Liver (tissue), 9 donors: ENCODE results near the gene TMEM87B. TPM values are rescaled to one million over a fixed set of nuclear protein-coding genes. Genes with fewer than 3 reads are reported as not detected.

ENCODE experiments used
- DNase-seq: peaks from one replicate; pipeline ENCODE4 v3.0.0-alpha.2; 2017; ENCODE audit warnings: low spot score
- H3K27ac ChIP-seq, 2 donors: one replicate each; pipeline ENCODE4 v1.7.0; 2013; ENCODE audit warnings: inconsistent platforms in 2 of 2, low read length in 2 of 2, control low read depth in 1 of 2, low read depth in 1 of 2, mild to moderate bottlenecking in 1 of 2
- H3K27me3 ChIP-seq, 4 donors: one replicate each; pipeline versions ENCODE4 v1.6.1 to v1.7.0; 2013; ENCODE audit warnings: low read length in 3 of 4, inconsistent platforms in 1 of 4, mild to moderate bottlenecking in 1 of 4, moderate library complexity in 1 of 4; ENCODE audit not compliant: control insufficient read depth in 4 of 4, insufficient read depth in 4 of 4
- H3K36me3 ChIP-seq, 4 donors: one replicate each; pipeline versions ENCODE4 v1.6.1 to v1.7.0; 2013; ENCODE audit warnings: low read length in 3 of 4, mild to moderate bottlenecking in 3 of 4, low read depth in 1 of 4, moderate library complexity in 1 of 4; ENCODE audit not compliant: control insufficient read depth in 4 of 4, insufficient read depth in 3 of 4
- H3K4me1 ChIP-seq, 4 donors: one replicate each; pipeline versions ENCODE4 v1.6.1 to v1.7.0; 2013; ENCODE audit warnings: low read length in 3 of 4, mild to moderate bottlenecking in 3 of 4, moderate library complexity in 1 of 4; ENCODE audit not compliant: control insufficient read depth in 4 of 4, insufficient read depth in 4 of 4
- H3K4me3 ChIP-seq, 3 donors: one replicate each; pipeline versions ENCODE4 v1.6.1 to v1.7.0; 2013; ENCODE audit warnings: low read length in 3 of 3, control low read depth in 1 of 3, low read depth in 1 of 3, mild to moderate bottlenecking in 1 of 3
- H3K9ac ChIP-seq, 2 donors: one replicate each; pipeline ENCODE4 v1.7.0; 2013; ENCODE audit warnings: low read length in 2 of 2, mild to moderate bottlenecking in 2 of 2, moderate library complexity in 2 of 2, control low read depth in 1 of 2, low read depth in 1 of 2
- H3K9me3 ChIP-seq, 4 donors: one replicate each; pipeline versions ENCODE4 v1.6.1 to v1.7.0; 2013; ENCODE audit warnings: low read length in 3 of 4; ENCODE audit not compliant: control insufficient read depth in 4 of 4
- ATF3 ChIP-seq: IDR thresholded peaks from 2 replicates; pipeline ENCODE4 v1.6.1; 2016; ENCODE audit warnings: antibody characterized with exemption
- CTCF ChIP-seq: fragments of 150-350 bp; IDR thresholded peaks from 2 replicates; pipeline ENCODE4 v1.5.1; 2017; ENCODE audit warnings: improper control_type of control experiment, low read depth, low read length; ENCODE audit not compliant: missing input control
- EGR1 ChIP-seq, 2 donors: IDR thresholded peaks; 2 replicates each; pipeline ENCODE4 v1.6.1; 2016 to 2018; ENCODE audit warnings: antibody characterized with exemption in 2 of 2, low read depth in 2 of 2
- FOXA1 ChIP-seq: IDR thresholded peaks from 2 replicates; pipeline ENCODE4 v1.6.1; 2016; ENCODE audit warnings: antibody characterized with exemption
- FOXA2 ChIP-seq: IDR thresholded peaks from 2 replicates; pipeline ENCODE4 v1.6.1; 2016; ENCODE audit warnings: antibody characterized with exemption
- GABPA ChIP-seq, 2 donors: IDR thresholded peaks in 1 of 2; conservative IDR thresholded peaks in 1 of 2; 2 replicates each; pipeline ENCODE4 v1.6.1; 2016; ENCODE audit warnings: antibody characterized with exemption in 2 of 2, mild to moderate bottlenecking in 1 of 2, moderate library complexity in 1 of 2
- HNF4A ChIP-seq, 2 donors: conservative IDR thresholded peaks; 2 replicates each; pipeline ENCODE4 v1.6.1; 2016; ENCODE audit warnings: antibody characterized with exemption in 2 of 2, mild to moderate bottlenecking in 2 of 2
- HNF4G ChIP-seq: IDR thresholded peaks from 2 replicates; pipeline ENCODE4 v1.6.1; 2016; ENCODE audit warnings: antibody characterized with exemption
- JUND ChIP-seq, 2 donors: IDR thresholded peaks; 2 replicates each; pipeline ENCODE4 v1.6.1; 2016; ENCODE audit warnings: antibody characterized with exemption in 2 of 2
- MAX ChIP-seq: IDR thresholded peaks from 2 replicates; pipeline ENCODE4 v1.6.1; 2016; ENCODE audit warnings: antibody characterized with exemption
- NR2F2 ChIP-seq: IDR thresholded peaks from 2 replicates; pipeline ENCODE4 v1.6.1; 2016; ENCODE audit warnings: antibody characterized with exemption
- RAD21 ChIP-seq, 2 donors: IDR thresholded peaks; 2 replicates each; pipeline ENCODE4 v1.6.1; 2016; ENCODE audit warnings: antibody characterized with exemption in 2 of 2, mild to moderate bottlenecking in 2 of 2
- RXRA ChIP-seq, 2 donors: IDR thresholded peaks; 2 replicates each; pipeline ENCODE4 v1.6.1; 2017 to 2018; ENCODE audit warnings: antibody characterized with exemption in 2 of 2, mild to moderate bottlenecking in 1 of 2
- SP1 ChIP-seq: IDR thresholded peaks from 2 replicates; pipeline ENCODE4 v1.6.1; 2018; ENCODE audit warnings: antibody characterized with exemption, mild to moderate bottlenecking
- TAF1 ChIP-seq: conservative IDR thresholded peaks from 2 replicates; pipeline ENCODE4 v1.6.1; 2016; ENCODE audit warnings: antibody characterized with exemption, mild to moderate bottlenecking
- YY1 ChIP-seq: IDR thresholded peaks from 2 replicates; pipeline ENCODE4 v1.6.1; 2016; ENCODE audit warnings: antibody characterized with exemption, mild to moderate bottlenecking
- ZBTB33 ChIP-seq: IDR thresholded peaks from 2 replicates; pipeline ENCODE4 v1.6.1; 2016; ENCODE audit warnings: antibody characterized with exemption
- WGBS: extraction: QIAGEN DNeasy Blood & Tissue Kit; methylation state at CpG from one replicate; pipeline ENCODE4 v1.1.7; 2013; 5-methylcytosine and 5-hydroxymethylcytosine counted together
- polyA plus RNA-seq, 2 donors: library from polyadenylated mRNA; stranded (reverse) in 1 of 2; unstranded in 1 of 2; fragments of 200-250 nt in 1 of 2; fragments of >200 nt in 1 of 2; fragmentation: Nextera tagmentation in 1 of 2; extraction: Ambion mirVana in 1 of 2; gene quantifications; one replicate each; pipeline versions ENCODE4 v1.2.1 to v1.2.3, GENCODE V29; 2013 to 2015
- total RNA-seq, 2 donors: library from RNA; depleted of rRNA; stranded (reverse); fragments of >200 nt; gene quantifications; one replicate each; pipeline ENCODE4 v1.2.3, GENCODE V29; 2014
- donor health status: healthy.
- donor health status: healthy.
- donor health status: healthy.
- donor health status: healthy.
- donor health status: healthy.

TMEM87B gene
- total and polyA plus RNA-seq, 4 donors: 3.6 to 10.1 (median 6.0) TPM

- Histone ChIP-seq H3K4me1 (no peaks in the 10 kb centered on the region), H3K27me3 (no peaks in the 10 kb centered on the region), H3K9me3 (no peaks in the 10 kb centered on the region), H3K9ac (no peak overlapping the region), H3K36me3 (peaks cover 7 to 27% (median 19%) of the 10 kb centered on the region in 4 donors), H3K27ac (no peak overlapping the region), H3K4me3 (no peak overlapping the region)
- WGBS: 97% methylated on average over 5 of the region's 5 CpGs
- DNase-seq: no peak
- TF ChIP-seq RXRA (IDR thresholded peaks at IDR 0.05): no peak
- TF ChIP-seq FOXA2: no peak
- TF ChIP-seq ZBTB33: no peak
- TF ChIP-seq HNF4A (conservative IDR thresholded peaks at IDR 0.05): no peak
- TF ChIP-seq YY1: no peak
- TF ChIP-seq TAF1: no peak
- TF ChIP-seq MAX: no peak
These were observed 31.4 kb upstream of the TMEM87B start for GRCh38 chr2:112023707-112024106.

GRCh38 chr2:112024231-112024630, 30.8 kb upstream of the TMEM87B start:
- Histone ChIP-seq H3K4me1 (no peaks in the 10 kb centered on the region), H3K36me3 (peaks cover 7 to 27% (median 19%) of the 10 kb centered on the region in 4 donors), H3K4me3 (no peak overlapping the region), H3K9ac (no peak overlapping the region), H3K27me3 (no peaks in the 10 kb centered on the region), H3K27ac (no peak overlapping the region), H3K9me3 (no peaks in the 10 kb centered on the region)
- no peak for DNase-seq
- WGBS: 78% methylated on average over 9 of the region's 9 CpGs
- TF ChIP-seq FOXA1: no peak
- TF ChIP-seq JUND (IDR thresholded peaks at IDR 0.05): no peak
- no peak for TF ChIP-seq FOXA2
- no peak for TF ChIP-seq YY1
- TF ChIP-seq ATF3: no peak
- no peak for TF ChIP-seq CTCF
- TF ChIP-seq HNF4A (conservative IDR thresholded peaks at IDR 0.05): no peak

GRCh38 chr2:112024896-112025491, 30.1 kb upstream of the TMEM87B start:
- WGBS: 76% methylated on average over 12 of the region's 12 CpGs
- DNase-seq: no peak
- H3K4me3 ChIP-seq: no peak overlapping the region
- peaks cover 7 to 27% (median 13%) of the 10 kb centered on the region in 4 donors for H3K36me3 ChIP-seq
- H3K27ac ChIP-seq: no peak overlapping the region
- no peaks in the 10 kb centered on the region for H3K4me1 ChIP-seq
- no peaks in the 10 kb centered on the region for H3K9me3 ChIP-seq
- no peak overlapping the region for H3K9ac ChIP-seq
- H3K27me3 ChIP-seq: no peaks in the 10 kb centered on the region
- TF ChIP-seq TAF1 (no peak), NR2F2 (no peak), JUND (IDR thresholded peaks at IDR 0.05) (no peak), FOXA2 (no peak), CTCF (no peak), GABPA (IDR thresholded peaks at IDR 0.05 in 1 of 2, conservative IDR thresholded peaks at IDR 0.05 in 1 of 2) (no peak), FOXA1 (no peak), ZBTB33 (no peak), EGR1 (IDR thresholded peaks at IDR 0.05; ENCODE audit: low read depth in 2 of 2) (no peak), MAX (no peak), YY1 (no peak), HNF4G (no peak), SP1 (no peak), RXRA (IDR thresholded peaks at IDR 0.05) (no peak), ATF3 (no peak), RAD21 (IDR thresholded peaks at IDR 0.05) (no peak), HNF4A (conservative IDR thresholded peaks at IDR 0.05) (no peak)
